ENCODE measurements around the gene OPN4.

DNA sequence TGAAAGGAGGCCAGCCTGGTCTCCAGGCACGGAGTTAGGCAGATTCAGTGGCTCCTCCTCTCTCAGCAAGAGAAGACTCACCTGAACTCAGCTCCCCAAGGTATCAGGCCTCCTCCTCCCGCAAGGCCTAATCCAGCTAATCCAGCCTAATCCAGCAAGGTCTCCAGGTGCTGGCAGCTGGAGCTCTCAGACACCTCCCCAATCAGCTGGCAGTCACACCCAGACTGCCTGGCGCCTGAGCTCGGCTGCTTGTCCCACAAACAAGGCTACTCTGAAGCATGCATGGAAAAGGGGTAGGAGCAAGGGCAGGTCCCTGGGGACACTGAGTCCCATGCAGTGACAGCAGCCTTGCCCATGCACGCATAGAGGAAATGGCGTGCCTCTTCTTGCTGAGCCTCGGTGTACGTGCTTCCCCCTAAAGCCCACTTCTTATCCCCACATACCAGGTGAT is 3.3 kb upstream of the OPN4 start:
- TF ChIP-seq CTCF (IDR thresholded peaks at IDR 0.05; ENCODE audit: insufficient read depth, low read depth, low read length) (no peak), EZH2 (IDR thresholded peaks at IDR 0.05; ENCODE audit: insufficient read depth, low read length) (no peak)

Measured in astrocyte (in vitro differentiated cells and primary cell).